GM23338 (cell line): ENCODE measurements around the gene RFX6. TPM values are rescaled to one million over a fixed set of nuclear protein-coding genes. Genes with fewer than 3 reads are reported as not detected.

ENCODE experiments used
- ATAC-seq: fragments of 200-7000 bp; cut with Tn5 transposase; 3 replicates; pipeline ENCODE4 v1.9.1; 2020
- DNase-seq: peaks from one replicate; pipeline ENCODE4 v3.0.0-alpha.2; 2015; ENCODE audit warnings: low spot score
- H2AFZ ChIP-seq: fragments of 200-600 bp; sonication (generic); 2 replicates; pipeline ENCODE4 v1.8.0; 2016; ENCODE audit warnings: antibody characterized with exemption, mild to moderate bottlenecking, moderate library complexity
- H3F3A ChIP-seq: fragments of 200-600 bp; sonication (generic); replicated peaks from 2 replicates; pipeline ENCODE4 v1.8.0; 2017; ENCODE audit warnings: antibody characterized with exemption, mixed run types, low read depth
- H3K27ac ChIP-seq: fragments of 200-600 bp; sonication (generic); 2 replicates; pipeline ENCODE4 v1.6.1; 2016; ENCODE audit warnings: low read depth
- H3K27me3 ChIP-seq: fragments of 200-600 bp; sonication (generic); 2 replicates; pipeline ENCODE4 v1.8.0; 2016; ENCODE audit warnings: mild to moderate bottlenecking, mixed run types, moderate library complexity; ENCODE audit not compliant: insufficient read depth
- H3K36me3 ChIP-seq: fragments of 200-600 bp; sonication (generic); 2 replicates; pipeline ENCODE4 v1.8.0; 2016; ENCODE audit warnings: mild to moderate bottlenecking; ENCODE audit not compliant: insufficient read depth
- H3K4me1 ChIP-seq: fragments of 200-600 bp; sonication (generic); 2 replicates; pipeline ENCODE4 v1.8.0; 2016; ENCODE audit warnings: mild to moderate bottlenecking, moderate library complexity; ENCODE audit not compliant: insufficient read depth
- H3K4me2 ChIP-seq: fragments of 200-600 bp; sonication (generic); 2 replicates; pipeline ENCODE4 v1.7.1; 2017; ENCODE audit warnings: mixed run types
- H3K4me3 ChIP-seq: fragments of 200-600 bp; sonication (generic); 2 replicates; pipeline ENCODE4 v1.6.1; 2016; ENCODE audit warnings: mixed run types
- H3K79me2 ChIP-seq: fragments of 200-600 bp; sonication (generic); replicated peaks from 2 replicates; pipeline ENCODE4 v1.8.0; 2017; ENCODE audit warnings: mild to moderate bottlenecking; ENCODE audit not compliant: insufficient read depth
- H3K9me2 ChIP-seq: fragments of 200-600 bp; sonication (generic); 2 replicates; pipeline ENCODE4 v1.8.0; 2017; ENCODE audit not compliant: insufficient read depth
- H4K20me1 ChIP-seq: fragments of 200-600 bp; sonication (generic); replicated peaks from 2 replicates; pipeline ENCODE4 v1.8.0; 2017; ENCODE audit warnings: mild to moderate bottlenecking; ENCODE audit not compliant: insufficient read depth
- H3K27ac Mint-ChIP-seq: 2 replicates; pipeline ENCODE4 v1.8.0; 2020; ENCODE audit warnings: inconsistent platforms, mild to moderate bottlenecking, moderate library complexity, mixed read lengths
- H3K27me3 Mint-ChIP-seq: 3 replicates; pipeline ENCODE4 v1.8.0; 2022; ENCODE audit warnings: low read depth, mild to moderate bottlenecking, moderate library complexity, mixed read lengths, inconsistent platforms; ENCODE audit not compliant: insufficient read depth, poor library complexity
- H3K36me3 Mint-ChIP-seq: 3 replicates; pipeline ENCODE4 v1.8.0; 2021; ENCODE audit warnings: low read depth, mild to moderate bottlenecking, inconsistent platforms, moderate library complexity, mixed read lengths
- H3K4me1 Mint-ChIP-seq: 3 replicates; pipeline ENCODE4 v1.8.0; 2020; ENCODE audit warnings: mild to moderate bottlenecking, inconsistent platforms, mixed read lengths
- H3K4me3 Mint-ChIP-seq: 3 replicates; pipeline ENCODE4 v1.8.0; 2021; ENCODE audit warnings: moderate library complexity, mild to moderate bottlenecking, inconsistent platforms, mixed read lengths
- H3K9me3 Mint-ChIP-seq: 3 replicates; pipeline ENCODE4 v1.8.0; 2020; ENCODE audit warnings: moderate library complexity, mild to moderate bottlenecking, inconsistent platforms, mixed read lengths
- CREB1 ChIP-seq: fragments of 250-450 bp; sonication (Bioruptor Pico); IDR thresholded peaks from 2 replicates; pipeline ENCODE4 v1.5.0; 2020; ENCODE audit warnings: low read depth, mild to moderate bottlenecking, moderate library complexity
- CTCF ChIP-seq, 2 experiments: fragments of 200-600 bp in 1 of 2; sonication (generic) in 1 of 2; conservative IDR thresholded peaks; 2 replicates each; pipeline versions ENCODE4 v1.5.1 to v1.6.1; 2016 to 2017; ENCODE audit warnings: antibody characterized with exemption in 2 of 2, low read depth in 2 of 2, mild to moderate bottlenecking in 2 of 2, moderate library complexity in 1 of 2
- ETS1 ChIP-seq: IDR thresholded peaks from 2 replicates; pipeline ENCODE4 v1.6.1; 2016; ENCODE audit warnings: antibody characterized with exemption
- EZH2 ChIP-seq: fragments of 200-600 bp; sonication (generic); IDR thresholded peaks from one replicate; pipeline ENCODE4 v1.8.0; 2017; ENCODE audit warnings: antibody characterized with exemption, mild to moderate bottlenecking, low read depth; ENCODE audit not compliant: unreplicated experiment
- EZH2phosphoT487 ChIP-seq: fragments of 200-600 bp; sonication (generic); IDR thresholded peaks from one replicate; pipeline ENCODE4 v1.8.1; 2018; ENCODE audit warnings: antibody characterized with exemption; ENCODE audit not compliant: unreplicated experiment
- NANOG ChIP-seq: IDR thresholded peaks from 2 replicates; pipeline ENCODE4 v1.6.1; 2016; ENCODE audit warnings: antibody characterized with exemption, borderline replicate concordance
- POLR2AphosphoS5 ChIP-seq: IDR thresholded peaks from 2 replicates; pipeline ENCODE4 v1.6.1; 2016; ENCODE audit warnings: antibody characterized with exemption, low read depth
- REST ChIP-seq: IDR thresholded peaks from one replicate; pipeline ENCODE4 v1.6.1; 2018; ENCODE audit warnings: antibody characterized with exemption; ENCODE audit not compliant: unreplicated experiment
- STAT1 ChIP-seq: IDR thresholded peaks from one replicate; pipeline ENCODE4 v1.6.1; 2016; ENCODE audit warnings: antibody characterized with exemption; ENCODE audit not compliant: unreplicated experiment
- ZNF114 ChIP-seq: fragments of 250-450 bp; sonication (Bioruptor Pico); IDR thresholded peaks from 2 replicates; pipeline ENCODE4 v1.5.0; 2020; ENCODE audit warnings: mild to moderate bottlenecking, moderate library complexity
- ZNF331 ChIP-seq: fragments of 250-450 bp; sonication (Bioruptor Pico); IDR thresholded peaks from 2 replicates; pipeline ENCODE4 v1.5.0; 2020; ENCODE audit warnings: low read depth, mild to moderate bottlenecking, moderate library complexity
- ZNF462 ChIP-seq: fragments of 250-450 bp; sonication (Bioruptor Pico); IDR thresholded peaks from 2 replicates; pipeline ENCODE4 v1.5.0; 2020; ENCODE audit warnings: mild to moderate bottlenecking, moderate library complexity
- polyA plus RNA-seq: library from polyadenylated mRNA; unstranded; fragments of >200 nt; fragmentation: Nextera tagmentation; extraction: Ambion mirVana; gene quantifications from 2 replicates; pipeline ENCODE4 v1.2.1, GENCODE V29; 2016
- total RNA-seq: library from RNA; depleted of rRNA; stranded (reverse); fragments of >200 nt; shearing (Covaris generic); gene quantifications from 2 replicates; pipeline ENCODE4 v1.2.3, GENCODE V29; 2014

Gene RFX6
- total and polyA plus RNA-seq, 2 experiments from 2014 or later, result 0.35 TPM; not detected in 1

GRCh38 chr6:116840091-116840490, 37.0 kb upstream of the RFX6 start:
- Histone ChIP-seq H2AFZ (no peak overlapping the region), H4K20me1 (no peaks in the 10 kb centered on the region), H3K27ac (no peak overlapping the region), H3K9me2 (no peaks in the 10 kb centered on the region), H3K27me3 (no peaks in the 10 kb centered on the region), H3K36me3 (no peaks in the 10 kb centered on the region), H3K4me1 (no peaks in the 10 kb centered on the region), H3K79me2 (no peaks in the 10 kb centered on the region), H3K4me3 (no peak overlapping the region), H3K4me2 (no peak overlapping the region), H3F3A (no peaks in the 10 kb centered on the region)
- no peak for DNase-seq
- Mint-ChIP-seq H3K4me1 (no peaks in the 10 kb centered on the region), H3K4me3 (no peak overlapping the region), H3K9me3 (no peaks in the 10 kb centered on the region), H3K36me3 (no peaks in the 10 kb centered on the region), H3K27ac (no peak overlapping the region), H3K27me3 (no peaks in the 10 kb centered on the region)
- TF ChIP-seq EZH2phosphoT487, result no peak
- TF ChIP-seq CTCF (conservative IDR thresholded peaks at IDR 0.05; ENCODE audit: low read depth in 2 of 2), result no peak
- TF ChIP-seq CREB1 (CRISPR knock-in tag), result no peak
- TF ChIP-seq REST, result no peak
- TF ChIP-seq ZNF462 (CRISPR knock-in tag), result no peak
- no peak for TF ChIP-seq POLR2AphosphoS5
- TF ChIP-seq ZNF114 (CRISPR knock-in tag), result no peak
- no peak for TF ChIP-seq ETS1
- no peak for TF ChIP-seq ZNF331
- TF ChIP-seq STAT1, result no peak
- no peak for TF ChIP-seq NANOG
- TF ChIP-seq EZH2, result no peak
- ATAC-seq, result no peak
